Stomach (tissue), 9 donors: ENCODE measurements around the gene USP47. TPM values are rescaled to one million over a fixed set of nuclear protein-coding genes. Genes with fewer than 3 reads are reported as not detected.

Source experiments
- DNase-seq, 2 donors: peaks; one replicate each; pipeline versions ENCODE4 v3.0.0 to v3.0.0-alpha.2; 2013 to 2019
- H3K27ac ChIP-seq, 5 donors: fragments of 200-600 bp in 4 of 5; sonication (generic) in 4 of 5; one replicate each; pipeline ENCODE4 v1.5.1; 2013 to 2019; ENCODE audit warnings: mild to moderate bottlenecking in 1 of 5, moderate library complexity in 1 of 5
- H3K27me3 ChIP-seq, 3 donors: fragments of 200-600 bp; sonication (generic); one replicate each; pipeline ENCODE4 v1.5.1; 2017 to 2019; ENCODE audit warnings: mixed run types in 1 of 3
- H3K36me3 ChIP-seq, 4 donors: fragments of 200-600 bp; sonication (generic); 1 replicate in 3 of 4; 2 replicates in 1 of 4; pipeline ENCODE4 v1.5.1; 2016 to 2019
- H3K4me1 ChIP-seq, 4 donors: fragments of 200-600 bp; sonication (generic); one replicate each; pipeline ENCODE4 v1.5.1; 2016 to 2019
- H3K4me3 ChIP-seq, 4 donors: fragments of 200-600 bp; sonication (generic) in 3 of 4; one replicate each; pipeline ENCODE4 v1.5.1; 2016 to 2019; ENCODE audit warnings: mild to moderate bottlenecking in 1 of 4
- H3K9me3 ChIP-seq, 4 donors: fragments of 200-600 bp; sonication (generic); one replicate each; pipeline ENCODE4 v1.5.1; 2016 to 2019
- EP300 ChIP-seq: sonication (generic); formaldehyde crosslinking; IDR thresholded peaks from one replicate; pipeline ENCODE4 v1.6.1; 2017; ENCODE audit warnings: antibody characterized with exemption
- POLR2A ChIP-seq, 4 donors: fragments of 450-650 bp; IDR thresholded peaks; one replicate each; pipeline ENCODE4 v1.6.1; 2016; ENCODE audit warnings: antibody characterized with exemption in 4 of 4, control low read depth in 2 of 4, mild to moderate bottlenecking in 1 of 4, moderate library complexity in 1 of 4
- POLR2AphosphoS5 ChIP-seq, 3 donors: sonication (generic); formaldehyde crosslinking; IDR thresholded peaks; one replicate each; pipeline ENCODE4 v1.6.1; 2016; ENCODE audit warnings: antibody characterized with exemption in 3 of 3
- WGBS, 5 donors: extraction: QIAGEN DNeasy Blood & Tissue Kit in 3 of 5; methylation state at CpG; one replicate each; pipeline versions ENCODE4 v1.1.5 to v1.1.7; 2013 to 2018; 5-methylcytosine and 5-hydroxymethylcytosine counted together
- intact Hi-C: fragments of 100-400 bp; cut with DNase I; formaldehyde crosslinking; loops from one replicate; pipeline ENCODE4 v1.15.1; 2023; ENCODE audit warnings: low total_unique reads
- polyA plus RNA-seq, 3 donors: library from polyadenylated mRNA; stranded (reverse); fragments of 200-250 nt; gene quantifications; one replicate each; pipeline ENCODE4 v1.2.3, GENCODE V29; 2013
- total RNA-seq, 5 donors: library from RNA; depleted of rRNA; stranded (reverse); fragments of >200 nt; gene quantifications; one replicate each; pipeline versions ENCODE4 v1.1.0 to v1.2.3, GENCODE V29; 2014 to 2016
- TF ChIP-seq, protein P1 (sequence below), 7 experiments: fragments of 450-650 bp in 4 of 7; fragments of 200-600 bp in 3 of 7; sonication (generic) in 3 of 7; IDR thresholded peaks; one replicate each; pipeline ENCODE4 v1.5.1; 2016 to 2019; ENCODE audit warnings: antibody characterized with exemption in 7 of 7, control low read depth in 2 of 7, mild to moderate bottlenecking in 1 of 7
- donor health status: healthy with polysubstance abuse.
- donor health status: Bipolar disorder and iron deficiency.
- donor health status: healthy.

Gene USP47
- total and polyA plus RNA-seq, 8 donors: 14.6 to 200 (median 48.8) TPM

- H3K4me3 ChIP-seq: no peak overlapping the region
- no peak for TF ChIP-seq POLR2AphosphoS5 (IDR thresholded peaks at IDR 0.05)
- TF ChIP-seq POLR2A (IDR thresholded peaks at IDR 0.05): no peak
- TF ChIP-seq EP300: no peak
- TF ChIP-seq, protein P1, sequence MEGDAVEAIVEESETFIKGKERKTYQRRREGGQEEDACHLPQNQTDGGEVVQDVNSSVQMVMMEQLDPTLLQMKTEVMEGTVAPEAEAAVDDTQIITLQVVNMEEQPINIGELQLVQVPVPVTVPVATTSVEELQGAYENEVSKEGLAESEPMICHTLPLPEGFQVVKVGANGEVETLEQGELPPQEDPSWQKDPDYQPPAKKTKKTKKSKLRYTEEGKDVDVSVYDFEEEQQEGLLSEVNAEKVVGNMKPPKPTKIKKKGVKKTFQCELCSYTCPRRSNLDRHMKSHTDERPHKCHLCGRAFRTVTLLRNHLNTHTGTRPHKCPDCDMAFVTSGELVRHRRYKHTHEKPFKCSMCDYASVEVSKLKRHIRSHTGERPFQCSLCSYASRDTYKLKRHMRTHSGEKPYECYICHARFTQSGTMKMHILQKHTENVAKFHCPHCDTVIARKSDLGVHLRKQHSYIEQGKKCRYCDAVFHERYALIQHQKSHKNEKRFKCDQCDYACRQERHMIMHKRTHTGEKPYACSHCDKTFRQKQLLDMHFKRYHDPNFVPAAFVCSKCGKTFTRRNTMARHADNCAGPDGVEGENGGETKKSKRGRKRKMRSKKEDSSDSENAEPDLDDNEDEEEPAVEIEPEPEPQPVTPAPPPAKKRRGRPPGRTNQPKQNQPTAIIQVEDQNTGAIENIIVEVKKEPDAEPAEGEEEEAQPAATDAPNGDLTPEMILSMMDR (IDR thresholded peaks at IDR 0.05): no peak
- H3K27me3 ChIP-seq: no peaks in the 10 kb centered on the region
- DNase-seq: no peak
- 81 to 94% (median 86%) methylated on average over 2 of the region's 2 CpGs for WGBS, 5 donors
- peaks cover 15 to 92% (median 83%) of the 10 kb centered on the region in 4 donors for H3K36me3 ChIP-seq
- no peak overlapping the region for H3K27ac ChIP-seq
- intact Hi-C loops: no loop called here
- H3K4me1 ChIP-seq: peaks cover 0 to 14% (median 0%) of the 10 kb centered on the region in 4 donors
- no peaks in the 10 kb centered on the region for H3K9me3 ChIP-seq
Measured at GRCh38 chr11:11948242-11948947, 106.6 kb downstream of the USP47 start.

GRCh38 chr11:11949482-11949881 is 107.7 kb downstream of the USP47 start:
- TF ChIP-seq POLR2A (IDR thresholded peaks at IDR 0.05): no peak
- TF ChIP-seq POLR2AphosphoS5 (IDR thresholded peaks at IDR 0.05): no peak
- TF ChIP-seq, protein P1 (IDR thresholded peaks at IDR 0.05): no peak
- no peak for TF ChIP-seq EP300
- Histone ChIP-seq H3K27ac (no peak overlapping the region), H3K4me1 (peaks cover 0 to 14% (median 0%) of the 10 kb centered on the region in 4 donors), H3K9me3 (no peaks in the 10 kb centered on the region), H3K36me3 (peaks cover 25 to 92% (median 84%) of the 10 kb centered on the region in 4 donors), H3K4me3 (no peak overlapping the region), H3K27me3 (no peaks in the 10 kb centered on the region)
- no peak for DNase-seq
- intact Hi-C loops: no loop called here

DNA sequence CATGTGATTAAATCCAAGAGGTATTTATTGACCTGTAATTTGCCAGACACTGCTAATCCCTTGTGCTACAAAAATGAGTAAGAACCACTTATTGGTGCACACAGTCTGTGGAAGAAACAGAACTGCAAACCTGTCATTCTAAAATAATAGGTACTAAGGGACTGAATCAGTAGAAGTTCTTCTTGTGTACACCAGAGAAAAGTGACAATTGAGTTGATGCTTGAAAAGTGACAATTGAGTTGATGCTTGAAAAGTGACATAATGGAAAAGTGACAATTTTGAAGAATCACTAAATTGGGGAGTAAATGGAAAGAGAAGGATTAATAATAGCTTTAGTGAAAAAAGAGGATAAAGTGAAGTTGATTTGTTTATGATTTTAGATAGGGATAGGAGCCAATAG is 110.3 kb downstream of the USP47 start:
- H3K9me3 ChIP-seq: no peaks in the 10 kb centered on the region
- DNase-seq: no peak
- intact Hi-C loops: no loop called here
- H3K4me1 ChIP-seq: peaks cover 0 to 14% (median 0%) of the 10 kb centered on the region in 4 donors
- no peak for TF ChIP-seq EP300
- no peak for TF ChIP-seq POLR2A (IDR thresholded peaks at IDR 0.05)
- TF ChIP-seq POLR2AphosphoS5 (IDR thresholded peaks at IDR 0.05): no peak
- TF ChIP-seq, protein P1 (IDR thresholded peaks at IDR 0.05): no peak
- peaks cover 49 to 94% (median 91%) of the 10 kb centered on the region in 4 donors for H3K36me3 ChIP-seq
- H3K27ac ChIP-seq: no peak overlapping the region
- no peaks in the 10 kb centered on the region for H3K27me3 ChIP-seq
- no peak overlapping the region for H3K4me3 ChIP-seq

DNA sequence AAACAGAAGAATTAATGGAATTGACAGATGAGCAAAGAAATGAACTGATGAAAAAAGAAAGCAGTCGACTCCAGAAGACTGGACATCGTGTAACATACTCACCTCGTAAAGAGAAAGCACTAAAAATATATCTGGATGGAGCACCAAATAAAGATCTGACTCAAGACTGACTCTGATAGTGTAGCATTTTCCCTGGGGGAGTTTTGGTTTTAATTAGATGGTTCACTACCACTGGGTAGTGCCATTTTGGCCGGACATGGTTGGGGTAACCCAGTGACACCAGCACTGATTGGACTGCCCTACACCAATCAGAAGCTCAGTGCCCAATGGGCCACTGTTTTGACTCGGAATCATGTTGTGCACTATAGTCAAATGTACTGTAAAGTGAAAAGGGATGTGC is 114.2 kb downstream of the USP47 start:
- peaks cover 0 to 8% (median 0%) of the 10 kb centered on the region in 4 donors for H3K4me1 ChIP-seq
- WGBS, 5 donors: 92 to 96% (median 92%) methylated on average over 5 of the region's 5 CpGs
- H3K9me3 ChIP-seq: no peaks in the 10 kb centered on the region
- intact Hi-C loops: no loop called here
- no peak overlapping the region for H3K27ac ChIP-seq
- H3K4me3 ChIP-seq: no peak overlapping the region
- no peaks in the 10 kb centered on the region for H3K27me3 ChIP-seq
- DNase-seq: no peak
- H3K36me3 ChIP-seq: peaks cover 55 to 78% (median 74%) of the 10 kb centered on the region in 4 donors
- TF ChIP-seq POLR2A (IDR thresholded peaks at IDR 0.05) (no peak), EP300 (no peak), POLR2AphosphoS5 (IDR thresholded peaks at IDR 0.05) (no peak)
- TF ChIP-seq, protein P1 (IDR thresholded peaks at IDR 0.05): no peak
